Aorta (tissue), 5 donors: ENCODE data around the gene C14orf132. TPM values are rescaled to one million over a fixed set of nuclear protein-coding genes. Genes with fewer than 3 reads are reported as not detected.

Source experiments
- ATAC-seq: fragments of 200-7000 bp; cut with Tn5 transposase; one replicate; pipeline ENCODE4 v1.9.1; 2022; ENCODE audit warnings: moderate library complexity; ENCODE audit not compliant: low FRiP score
- DNase-seq, 2 donors: peaks; one replicate each; pipeline ENCODE4 v3.0.0-alpha.2; 2020
- H3K27ac ChIP-seq, 2 donors: one replicate each; pipeline ENCODE4 v1.5.1; 2013; ENCODE audit warnings: low read length in 2 of 2, mild to moderate bottlenecking in 2 of 2, moderate library complexity in 2 of 2, control low read depth in 1 of 2, inconsistent platforms in 1 of 2, low read depth in 1 of 2
- H3K27me3 ChIP-seq, 2 donors: one replicate each; pipeline ENCODE4 v1.6.1; 2013; ENCODE audit warnings: control low read depth in 1 of 2, low read length in 1 of 2, mild to moderate bottlenecking in 1 of 2, moderate library complexity in 1 of 2; ENCODE audit not compliant: insufficient read depth in 2 of 2, control insufficient read depth in 1 of 2
- H3K36me3 ChIP-seq, 2 donors: one replicate each; pipeline ENCODE4 v1.6.1; 2013; ENCODE audit warnings: control low read depth in 1 of 2, low read length in 1 of 2, mild to moderate bottlenecking in 1 of 2; ENCODE audit not compliant: insufficient read depth in 2 of 2, control insufficient read depth in 1 of 2
- H3K4me1 ChIP-seq, 2 donors: one replicate each; pipeline ENCODE4 v1.6.1; 2013; ENCODE audit warnings: low read length in 2 of 2, control low read depth in 1 of 2, mild to moderate bottlenecking in 1 of 2, moderate library complexity in 1 of 2; ENCODE audit not compliant: insufficient read depth in 2 of 2, control insufficient read depth in 1 of 2
- H3K4me3 ChIP-seq, 2 donors: one replicate each; pipeline ENCODE4 v1.5.1; 2013; ENCODE audit warnings: low read length in 2 of 2, control low read depth in 1 of 2, mild to moderate bottlenecking in 1 of 2
- H3K9me3 ChIP-seq: one replicate; pipeline ENCODE4 v1.6.1; 2013; ENCODE audit warnings: mild to moderate bottlenecking, low read length; ENCODE audit not compliant: control insufficient read depth
- WGBS, 2 donors: extraction: QIAGEN DNeasy Blood & Tissue Kit; methylation state at CpG; one replicate each; pipeline ENCODE4 v1.1.7; 2013; 5-methylcytosine and 5-hydroxymethylcytosine counted together
- intact Hi-C, 2 donors: fragments of 100-400 bp; cut with DNase I; formaldehyde crosslinking; loops; one replicate each; pipeline versions ENCODE4 v1.14.2 to v1.15.0; 2022
- polyA plus RNA-seq, 2 donors: library from polyadenylated mRNA; stranded (reverse); fragments of 200-250 nt; gene quantifications; one replicate each; pipeline ENCODE4 v1.2.3, GENCODE V29; 2013
- total RNA-seq, 2 donors: library from RNA; stranded (reverse); fragmentation: NEBNext Ultra II Directional; extraction: Animal tissue kit (Norgen Biotek cat#: 25700); gene quantifications; one replicate each; pipeline ENCODE4 v1.2.1, GENCODE V29; 2021
- donor health status: healthy with polysubstance abuse.
- donor health status: Bipolar disorder and iron deficiency.
- donor health status: DM: no; HTN: no; CAD: no.
- donor health status: DM: no; HTN: no; CAD: no.
- donor health status: DM: yes; HTN: yes; CAD: no.

Gene C14orf132
- total and polyA plus RNA-seq, 4 donors, result 10.8 to 39.1 (median 26.2) TPM

GRCh38 chr14:96106891-96107290, 67.7 kb downstream of the C14orf132 start:
- no peaks in the 10 kb centered on the region for H3K4me1 ChIP-seq
- no peak overlapping the region for H3K4me3 ChIP-seq
- no peaks in the 10 kb centered on the region for H3K36me3 ChIP-seq
- DNase-seq (peak in 1 of 2 donors; percentile 56), ATAC-seq (no peak)
- H3K27ac ChIP-seq, result no peak overlapping the region
- peaks cover 0 to 2% of the 10 kb centered on the region in 2 donors for H3K27me3 ChIP-seq
- WGBS, 2 donors, result 88 to 90% methylated on average over 6 of the region's 6 CpGs
- no peaks in the 10 kb centered on the region for H3K9me3 ChIP-seq
- intact Hi-C loops, result no loop called here

GRCh38 chr14:96108061-96108795, 69.1 kb downstream of the C14orf132 start:
- H3K27me3 ChIP-seq, result peaks cover 0 to 2% of the 10 kb centered on the region in 2 donors
- WGBS, 2 donors, result 65 to 75% methylated on average over 5 of the region's 5 CpGs
- intact Hi-C loops, result no loop called here
- no peaks in the 10 kb centered on the region for H3K9me3 ChIP-seq
- H3K4me1 ChIP-seq, result no peaks in the 10 kb centered on the region
- H3K36me3 ChIP-seq, result no peaks in the 10 kb centered on the region
- ATAC-seq (no peak), DNase-seq (no peak)
- H3K27ac ChIP-seq, result no peak overlapping the region
- H3K4me3 ChIP-seq, result no peak overlapping the region

- intact Hi-C loops, result no loop called here
- H3K4me1 ChIP-seq, result no peaks in the 10 kb centered on the region
- no peak overlapping the region for H3K4me3 ChIP-seq
- H3K9me3 ChIP-seq, result no peaks in the 10 kb centered on the region
- ATAC-seq, result no peak
- 95 to 96% methylated on average over 10 of the region's 10 CpGs for WGBS, 2 donors
- peaks cover 0 to 2% of the 10 kb centered on the region in 2 donors for H3K27me3 ChIP-seq
- DNase-seq, result no peak
- no peak overlapping the region for H3K27ac ChIP-seq
- H3K36me3 ChIP-seq, result no peaks in the 10 kb centered on the region
Measured at GRCh38 chr14:96108911-96109310, 69.7 kb downstream of the C14orf132 start.

GRCh38 chr14:96109596-96110355, 70.6 kb downstream of the C14orf132 start:
- Histone ChIP-seq H3K4me1 (no peaks in the 10 kb centered on the region), H3K27ac (no peak overlapping the region), H3K36me3 (no peaks in the 10 kb centered on the region), H3K9me3 (no peaks in the 10 kb centered on the region), H3K27me3 (peaks cover 0 to 2% of the 10 kb centered on the region in 2 donors), H3K4me3 (no peak overlapping the region)
- intact Hi-C loops, result no loop called here
- no peak for DNase-seq
- 89 to 93% methylated on average over 8 of the region's 8 CpGs for WGBS, 2 donors
- ATAC-seq, result no peak

GRCh38 chr14:96112032-96112431, 72.9 kb downstream of the C14orf132 start:
- intact Hi-C loops, result no loop called here
- peaks cover under 1% of the 10 kb centered on the region for H3K9me3 ChIP-seq
- H3K4me3 ChIP-seq, result no peak overlapping the region
- ATAC-seq (no peak), DNase-seq (no peak)
- 29 to 46% methylated on average over 3 of the region's 3 CpGs for WGBS, 2 donors
- H3K36me3 ChIP-seq, result no peaks in the 10 kb centered on the region
- no peak overlapping the region for H3K27ac ChIP-seq
- H3K4me1 ChIP-seq, result no peaks in the 10 kb centered on the region
- peaks cover 0 to 2% of the 10 kb centered on the region in 2 donors for H3K27me3 ChIP-seq

GRCh38 chr14:96114002-96114401, 74.8 kb downstream of the C14orf132 start:
- Histone ChIP-seq H3K27me3 (no peaks in the 10 kb centered on the region), H3K36me3 (no peaks in the 10 kb centered on the region), H3K4me1 (no peaks in the 10 kb centered on the region), H3K4me3 (no peak overlapping the region), H3K9me3 (peaks cover 8% of the 10 kb centered on the region), H3K27ac (no peak overlapping the region)
- intact Hi-C loops, result no loop called here
- ATAC-seq (no peak), DNase-seq (no peak)

GRCh38 chr14:96117101-96117897, 78.1 kb downstream of the C14orf132 start:
- Histone ChIP-seq H3K27me3 (peaks cover 0 to 1% of the 10 kb centered on the region in 2 donors), H3K4me3 (no peak overlapping the region), H3K4me1 (no peaks in the 10 kb centered on the region), H3K36me3 (no peaks in the 10 kb centered on the region), H3K9me3 (peaks cover 8% of the 10 kb centered on the region), H3K27ac (no peak overlapping the region)
- ATAC-seq (no peak), DNase-seq (no peak)
- whole genome bisulfite sequencing, 2 donors, result 63% methylated on average over 7 of the region's 7 CpGs
- intact Hi-C loops, result no loop called here

GRCh38 chr14:96117960-96118359, 78.8 kb downstream of the C14orf132 start:
- 86 to 88% methylated on average over 6 of the region's 6 CpGs for WGBS, 2 donors
- H3K27ac ChIP-seq, result no peak overlapping the region
- H3K9me3 ChIP-seq, result peaks cover 8% of the 10 kb centered on the region
- ATAC-seq (no peak), DNase-seq (no peak)
- H3K36me3 ChIP-seq, result no peaks in the 10 kb centered on the region
- intact Hi-C loops, result no loop called here
- H3K4me3 ChIP-seq, result no peak overlapping the region
- H3K27me3 ChIP-seq, result peaks cover 0 to 1% of the 10 kb centered on the region in 2 donors
- H3K4me1 ChIP-seq, result no peaks in the 10 kb centered on the region
